H1 (cell line): ENCODE data around the gene ME1.

Experiments
- JUND ChIP-seq: IDR thresholded peaks from 2 replicates; pipeline ENCODE4 v1.6.1; 2011; ENCODE audit warnings: mild to moderate bottlenecking, improper control_type of control experiment, low read length
- SIN3A ChIP-seq, 2 experiments: IDR thresholded peaks in 1 of 2; conservative IDR thresholded peaks in 1 of 2; 2 replicates each; pipeline ENCODE4 v1.6.1; 2011 to 2012; ENCODE audit warnings: low read length in 2 of 2, improper control_type of control experiment in 1 of 2, low read depth in 1 of 2, mild to moderate bottlenecking in 1 of 2
- TAF1 ChIP-seq: IDR thresholded peaks from 2 replicates; pipeline ENCODE4 v1.6.1; 2011; ENCODE audit warnings: mild to moderate bottlenecking, low read depth, low read length
- TF ChIP-seq, protein P1 (sequence below), 3 experiments: IDR thresholded peaks; 1 replicate in 2 of 3; 2 replicates in 1 of 3; pipeline versions ENCODE4 v1.5.1 to v1.6.1; 2011; ENCODE audit warnings: low read length in 3 of 3, mild to moderate bottlenecking in 3 of 3, inconsistent platforms in 2 of 3, low read depth in 1 of 3, moderate library complexity in 1 of 3; ENCODE audit not compliant: insufficient read depth in 1 of 3; ENCODE audit errors: control extremely low read depth in 1 of 3

DNA sequence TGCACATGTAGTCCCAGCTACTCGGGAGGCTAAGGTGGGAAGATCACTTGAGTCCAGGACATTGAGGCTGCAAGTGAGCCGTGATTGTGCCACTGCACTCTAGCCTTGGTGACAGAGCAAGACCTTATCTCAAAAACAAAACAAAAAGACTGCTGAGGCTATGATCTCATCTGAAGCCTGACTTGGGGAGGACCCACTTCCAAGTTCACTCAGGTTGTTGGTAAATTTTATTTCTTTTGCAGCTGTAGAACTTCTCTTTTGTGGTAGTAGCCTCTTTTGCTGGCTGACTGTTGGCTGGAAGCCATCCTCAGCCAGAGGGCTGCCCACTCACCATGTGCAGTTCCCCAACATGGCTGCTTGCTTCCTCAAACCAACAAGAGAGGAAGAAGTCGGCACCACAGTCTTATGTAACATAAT, 36.8 kb upstream of the ME1 start:
- TF ChIP-seq, protein P1, sequence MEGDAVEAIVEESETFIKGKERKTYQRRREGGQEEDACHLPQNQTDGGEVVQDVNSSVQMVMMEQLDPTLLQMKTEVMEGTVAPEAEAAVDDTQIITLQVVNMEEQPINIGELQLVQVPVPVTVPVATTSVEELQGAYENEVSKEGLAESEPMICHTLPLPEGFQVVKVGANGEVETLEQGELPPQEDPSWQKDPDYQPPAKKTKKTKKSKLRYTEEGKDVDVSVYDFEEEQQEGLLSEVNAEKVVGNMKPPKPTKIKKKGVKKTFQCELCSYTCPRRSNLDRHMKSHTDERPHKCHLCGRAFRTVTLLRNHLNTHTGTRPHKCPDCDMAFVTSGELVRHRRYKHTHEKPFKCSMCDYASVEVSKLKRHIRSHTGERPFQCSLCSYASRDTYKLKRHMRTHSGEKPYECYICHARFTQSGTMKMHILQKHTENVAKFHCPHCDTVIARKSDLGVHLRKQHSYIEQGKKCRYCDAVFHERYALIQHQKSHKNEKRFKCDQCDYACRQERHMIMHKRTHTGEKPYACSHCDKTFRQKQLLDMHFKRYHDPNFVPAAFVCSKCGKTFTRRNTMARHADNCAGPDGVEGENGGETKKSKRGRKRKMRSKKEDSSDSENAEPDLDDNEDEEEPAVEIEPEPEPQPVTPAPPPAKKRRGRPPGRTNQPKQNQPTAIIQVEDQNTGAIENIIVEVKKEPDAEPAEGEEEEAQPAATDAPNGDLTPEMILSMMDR (IDR thresholded peaks at IDR 0.05; ENCODE audit: control extremely low read depth in 1 of 3, insufficient read depth in 1 of 3, low read depth in 1 of 3, low read length in 3 of 3): no peak
- TF ChIP-seq SIN3A (conservative IDR thresholded peaks at IDR 0.05 in 1 of 2, IDR thresholded peaks at IDR 0.05 in 1 of 2; ENCODE audit: low read depth in 1 of 2, low read length in 2 of 2) (no peak), JUND (no peak), TAF1 (no peak)
